Ascending aorta (tissue), 2 donors: ENCODE data around the gene GNS. TPM values are rescaled to one million over a fixed set of nuclear protein-coding genes. Genes with fewer than 3 reads are reported as not detected.

Source experiments
- DNase-seq, 2 donors: peaks; one replicate each; pipeline ENCODE4 v3.0.0-alpha.2; 2019; ENCODE audit warnings: low spot score in 2 of 2
- H3K27ac ChIP-seq, 2 donors: fragments of 200-600 bp; sonication (generic); one replicate each; pipeline ENCODE4 v1.5.1; 2016 to 2017; ENCODE audit warnings: mild to moderate bottlenecking in 1 of 2
- H3K27me3 ChIP-seq: fragments of 200-600 bp; sonication (generic); one replicate; pipeline ENCODE4 v1.5.1; 2017
- H3K36me3 ChIP-seq, 2 donors: fragments of 200-600 bp; sonication (generic); one replicate each; pipeline ENCODE4 v1.5.1; 2016
- H3K4me1 ChIP-seq, 2 donors: fragments of 200-600 bp; sonication (generic); one replicate each; pipeline ENCODE4 v1.5.1; 2016 to 2017; ENCODE audit warnings: mild to moderate bottlenecking in 1 of 2
- H3K4me3 ChIP-seq, 2 donors: fragments of 200-600 bp; sonication (generic); one replicate each; pipeline ENCODE4 v1.5.1; 2016 to 2017; ENCODE audit warnings: mild to moderate bottlenecking in 1 of 2
- H3K9me3 ChIP-seq, 2 donors: fragments of 200-600 bp; sonication (generic); one replicate each; pipeline ENCODE4 v1.5.1; 2016
- intact Hi-C: fragments of 100-400 bp; cut with DNase I; formaldehyde crosslinking; loops from one replicate; pipeline ENCODE4 v1.15.1; 2023
- total RNA-seq: library from RNA; depleted of rRNA; stranded (reverse); fragments of >200 nt; gene quantifications from one replicate; pipeline ENCODE4 v1.1.0, GENCODE V29; 2016
- TF ChIP-seq, protein P1 (sequence below), 3 experiments: fragments of 200-600 bp in 2 of 3; fragments of 450-650 bp in 1 of 3; sonication (generic) in 2 of 3; IDR thresholded peaks; one replicate each; pipeline ENCODE4 v1.5.1; 2016 to 2019; ENCODE audit warnings: antibody characterized with exemption in 3 of 3, mild to moderate bottlenecking in 1 of 3, moderate library complexity in 1 of 3

Gene GNS
- total RNA-seq, 1 donor from 2014 or later, result 105 TPM

DNA sequence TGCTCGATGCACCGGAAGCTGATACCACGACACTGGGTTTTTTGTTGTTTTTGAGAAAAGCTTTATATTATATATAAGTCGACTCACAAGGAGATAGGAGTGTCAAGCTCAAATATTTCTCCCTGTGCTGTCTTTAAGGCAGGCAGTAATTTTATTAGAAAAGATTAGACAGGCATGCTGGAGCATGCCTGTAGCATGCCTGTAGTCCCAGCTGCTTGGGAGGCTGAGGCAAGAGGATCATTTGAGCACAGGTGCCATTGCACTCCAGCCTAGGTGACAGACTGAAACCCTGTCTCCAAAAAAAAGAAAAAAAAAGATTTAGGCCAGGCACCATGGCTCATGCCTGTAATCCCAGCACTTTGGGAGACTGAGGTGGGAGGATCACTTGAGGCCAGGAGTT is 51.8 kb downstream of the GNS start:
- H3K27ac ChIP-seq, result no peak overlapping the region
- no peak for DNase-seq
- intact Hi-C loops, result no loop called here
- H3K27me3 ChIP-seq, result no peaks in the 10 kb centered on the region
- H3K9me3 ChIP-seq, result no peaks in the 10 kb centered on the region
- H3K4me3 ChIP-seq, result no peak overlapping the region
- TF ChIP-seq, protein P1, sequence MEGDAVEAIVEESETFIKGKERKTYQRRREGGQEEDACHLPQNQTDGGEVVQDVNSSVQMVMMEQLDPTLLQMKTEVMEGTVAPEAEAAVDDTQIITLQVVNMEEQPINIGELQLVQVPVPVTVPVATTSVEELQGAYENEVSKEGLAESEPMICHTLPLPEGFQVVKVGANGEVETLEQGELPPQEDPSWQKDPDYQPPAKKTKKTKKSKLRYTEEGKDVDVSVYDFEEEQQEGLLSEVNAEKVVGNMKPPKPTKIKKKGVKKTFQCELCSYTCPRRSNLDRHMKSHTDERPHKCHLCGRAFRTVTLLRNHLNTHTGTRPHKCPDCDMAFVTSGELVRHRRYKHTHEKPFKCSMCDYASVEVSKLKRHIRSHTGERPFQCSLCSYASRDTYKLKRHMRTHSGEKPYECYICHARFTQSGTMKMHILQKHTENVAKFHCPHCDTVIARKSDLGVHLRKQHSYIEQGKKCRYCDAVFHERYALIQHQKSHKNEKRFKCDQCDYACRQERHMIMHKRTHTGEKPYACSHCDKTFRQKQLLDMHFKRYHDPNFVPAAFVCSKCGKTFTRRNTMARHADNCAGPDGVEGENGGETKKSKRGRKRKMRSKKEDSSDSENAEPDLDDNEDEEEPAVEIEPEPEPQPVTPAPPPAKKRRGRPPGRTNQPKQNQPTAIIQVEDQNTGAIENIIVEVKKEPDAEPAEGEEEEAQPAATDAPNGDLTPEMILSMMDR (IDR thresholded peaks at IDR 0.05), result no peak
- H3K4me1 ChIP-seq, result no peaks in the 10 kb centered on the region
- H3K36me3 ChIP-seq, result peaks cover 2 to 5% of the 10 kb centered on the region in 2 donors

DNA sequence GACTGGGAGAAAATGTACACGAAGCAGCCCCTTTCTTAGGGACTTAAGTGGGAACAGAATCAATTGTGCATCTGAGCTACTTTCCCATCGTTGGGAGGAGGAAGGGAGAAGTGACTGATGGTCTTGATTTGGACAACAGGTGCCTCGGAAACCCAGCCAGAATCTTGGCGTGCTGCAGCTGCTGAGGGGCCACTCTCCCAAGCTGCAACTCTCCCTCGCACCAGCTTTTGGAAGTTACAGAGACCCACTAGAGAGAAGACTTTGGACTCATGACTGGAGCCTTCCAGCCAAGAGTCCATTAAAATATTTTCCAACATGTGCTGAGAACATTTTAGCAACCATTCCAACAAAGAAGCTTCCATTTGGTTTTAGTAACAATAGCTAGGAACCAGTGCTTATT is 52.3 kb downstream of the GNS start:
- no peak for DNase-seq
- no peak overlapping the region for H3K27ac ChIP-seq
- intact Hi-C loops, result no loop called here
- H3K9me3 ChIP-seq, result no peaks in the 10 kb centered on the region
- H3K27me3 ChIP-seq, result no peaks in the 10 kb centered on the region
- no peak overlapping the region for H3K4me3 ChIP-seq
- TF ChIP-seq, protein P1 (IDR thresholded peaks at IDR 0.05), result no peak
- peaks cover 2 to 5% of the 10 kb centered on the region in 2 donors for H3K36me3 ChIP-seq
- no peaks in the 10 kb centered on the region for H3K4me1 ChIP-seq

DNA sequence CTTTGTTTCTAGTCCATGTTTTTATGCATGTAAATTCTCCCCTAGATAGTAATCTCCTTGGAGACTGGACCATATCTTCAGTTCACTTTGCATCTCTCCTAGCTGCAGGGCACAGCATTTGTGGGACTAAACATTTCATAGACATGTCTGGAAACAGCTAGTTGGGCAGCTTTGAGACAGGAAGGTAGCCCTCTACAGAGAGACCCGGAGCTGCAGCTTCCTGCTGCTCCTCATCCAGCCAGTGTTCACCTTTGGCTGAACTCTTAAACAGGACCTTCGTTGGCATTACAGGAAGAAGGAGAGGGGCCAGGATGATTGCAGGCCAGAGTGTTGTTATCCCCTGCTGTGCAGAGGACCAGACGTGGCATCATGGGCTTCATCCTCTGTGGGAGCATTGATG is 52.9 kb downstream of the GNS start:
- Histone ChIP-seq H3K27me3 (no peaks in the 10 kb centered on the region), H3K4me1 (peaks cover 0 to 2% of the 10 kb centered on the region in 2 donors), H3K27ac (no peak overlapping the region), H3K9me3 (no peaks in the 10 kb centered on the region), H3K4me3 (no peak overlapping the region), H3K36me3 (peaks cover 3 to 5% of the 10 kb centered on the region in 2 donors)
- TF ChIP-seq, protein P1 (IDR thresholded peaks at IDR 0.05), result no peak
- DNase-seq, result no peak
- intact Hi-C loops, result no loop called here

DNA sequence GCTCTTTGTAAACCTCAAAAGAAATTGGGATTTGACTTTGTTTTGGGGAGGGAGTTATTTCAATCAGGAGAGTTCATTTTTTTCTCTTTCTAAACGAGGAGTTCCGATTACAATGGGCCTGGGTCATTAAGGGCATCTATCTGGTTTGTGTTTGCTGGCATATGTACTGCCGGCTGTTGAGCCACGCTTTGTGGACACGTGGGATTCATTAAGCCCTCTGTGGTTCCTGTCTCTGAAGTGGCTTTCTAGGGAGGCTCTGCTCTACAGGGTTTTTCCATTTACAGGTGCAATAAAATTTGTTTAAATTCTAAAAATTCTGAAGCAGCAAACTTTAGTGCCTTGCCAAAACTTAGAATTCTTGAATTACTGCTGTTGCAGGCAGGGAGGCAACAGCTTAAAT is 57.9 kb downstream of the GNS start:
- Histone ChIP-seq H3K27ac (no peak overlapping the region), H3K36me3 (peaks cover 18 to 23% of the 10 kb centered on the region in 2 donors), H3K4me3 (no peak overlapping the region), H3K27me3 (no peaks in the 10 kb centered on the region), H3K4me1 (peaks cover 0 to 11% of the 10 kb centered on the region in 2 donors), H3K9me3 (no peaks in the 10 kb centered on the region)
- TF ChIP-seq, protein P1 (IDR thresholded peaks at IDR 0.05), result no peak
- intact Hi-C loops, result no loop called here
- no peak for DNase-seq

DNA sequence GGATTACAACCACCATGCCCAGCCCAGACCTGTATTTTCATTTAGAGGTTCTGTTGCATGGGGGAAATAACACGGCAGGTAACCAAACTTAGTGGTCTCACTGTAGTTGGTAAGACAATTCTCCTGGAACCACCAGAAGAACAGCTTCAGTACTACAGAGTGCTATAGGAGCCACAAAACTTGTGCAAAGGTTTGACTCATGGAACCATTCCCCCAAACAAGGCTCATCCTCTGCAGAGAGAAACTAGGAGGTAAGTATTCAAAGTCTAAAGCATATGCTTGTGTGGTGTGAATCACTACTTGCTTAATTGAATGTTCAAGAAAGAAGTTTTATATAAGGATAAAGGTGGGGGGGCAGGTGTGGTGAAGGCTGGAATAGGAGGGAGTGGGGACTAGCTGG is 58.7 kb downstream of the GNS start:
- Histone ChIP-seq H3K36me3 (peaks cover 18 to 24% of the 10 kb centered on the region in 2 donors), H3K9me3 (no peaks in the 10 kb centered on the region), H3K27me3 (no peaks in the 10 kb centered on the region), H3K27ac (no peak overlapping the region), H3K4me1 (peaks cover 0 to 16% of the 10 kb centered on the region in 2 donors), H3K4me3 (no peak overlapping the region)
- no peak for DNase-seq
- TF ChIP-seq, protein P1 (IDR thresholded peaks at IDR 0.05), result no peak
- intact Hi-C loops, result no loop called here

DNA sequence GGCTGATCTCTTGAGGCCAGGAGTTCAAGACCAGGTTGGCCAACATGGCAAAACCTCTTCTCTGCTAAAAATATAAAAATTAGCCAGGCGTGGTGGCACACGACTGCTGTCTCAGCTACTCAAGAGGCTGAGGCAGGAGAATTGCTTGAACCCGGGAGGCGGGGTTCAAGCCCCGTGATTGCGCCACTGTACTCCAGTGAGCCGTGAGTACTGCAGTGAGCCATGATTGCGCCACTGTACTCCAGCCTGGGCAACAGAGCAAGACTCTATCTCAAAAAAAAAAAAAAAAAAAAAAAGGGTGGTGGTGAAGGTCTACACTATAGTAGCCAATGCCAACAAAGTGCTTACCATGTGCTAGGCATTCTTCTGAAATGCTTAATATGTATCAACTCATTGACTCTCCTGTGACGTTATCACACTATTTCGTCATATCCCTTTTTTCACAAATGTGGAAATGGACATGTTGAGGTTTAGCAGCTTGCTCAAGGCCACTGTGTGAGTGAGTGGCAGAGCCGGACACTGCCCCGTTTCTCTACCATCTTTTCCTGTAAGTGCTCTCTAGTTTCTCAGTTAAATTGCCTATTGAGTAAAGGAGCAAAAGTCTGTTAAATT is 59.6 kb downstream of the GNS start:
- H3K27ac ChIP-seq, result no peak overlapping the region
- H3K9me3 ChIP-seq, result no peaks in the 10 kb centered on the region
- TF ChIP-seq, protein P1 (IDR thresholded peaks at IDR 0.05), result no peak
- no peak overlapping the region for H3K4me3 ChIP-seq
- peaks cover 22 to 31% of the 10 kb centered on the region in 2 donors for H3K36me3 ChIP-seq
- no peak for DNase-seq
- intact Hi-C loops, result no loop called here
- H3K27me3 ChIP-seq, result no peaks in the 10 kb centered on the region
- peaks cover 0 to 24% of the 10 kb centered on the region in 2 donors for H3K4me1 ChIP-seq
